ENCODE measurements around the gene SF3B2.
"Not testable (repeated sequence)": the region's sequence is repeated elsewhere in the genome, so short reads cannot be mapped to it uniquely, and the experiment has no call there.

Gene SF3B2

GRCh38 chr11:66020212-66020611 is 32.0 kb upstream of the SF3B2 start:
- DNase-seq: no peak

- DNase-seq: peak; percentile 57
Measured at GRCh38 chr11:66020618-66021357, 31.4 kb upstream of the SF3B2 start.

DNA sequence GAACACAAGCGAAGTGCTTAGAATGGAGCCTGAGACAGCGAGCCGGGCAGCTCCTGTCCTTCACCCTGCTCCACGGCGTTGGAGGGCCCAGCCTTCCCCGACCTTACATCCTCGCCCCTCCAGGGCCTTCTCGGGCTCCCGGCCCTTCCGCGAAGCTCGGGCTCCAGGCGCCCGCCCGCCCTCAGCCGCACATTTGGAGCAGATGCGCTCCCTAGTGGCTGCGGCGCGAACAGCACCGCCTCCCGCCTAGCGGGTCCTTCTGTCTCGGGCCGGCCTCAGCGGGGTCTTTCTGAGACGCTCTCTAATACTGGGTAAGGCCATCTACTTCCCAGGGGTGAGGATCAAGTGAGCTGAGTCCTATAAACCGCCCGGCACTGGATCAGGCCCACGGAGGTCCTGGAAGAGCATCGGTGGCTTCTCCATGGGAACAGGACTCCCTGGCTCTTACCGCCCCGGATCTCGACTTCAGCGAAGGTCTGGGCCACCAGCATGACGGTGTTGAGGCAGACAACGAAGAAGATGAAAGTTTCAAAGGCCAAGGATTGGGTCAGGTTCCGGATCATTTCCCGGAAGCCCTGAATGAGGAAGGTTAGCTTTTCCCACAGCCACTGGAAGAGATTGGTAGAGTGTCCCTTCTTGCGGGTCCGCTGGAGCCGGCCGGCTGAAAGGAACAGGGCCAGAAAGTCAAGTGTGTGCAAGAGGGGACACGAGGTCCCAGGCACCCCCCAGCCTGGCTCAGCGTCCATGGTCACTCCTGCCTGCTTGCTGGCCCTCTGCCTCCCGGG is 29.6 kb upstream of the SF3B2 start:
- DNase-seq: peak; percentile 69

DNA sequence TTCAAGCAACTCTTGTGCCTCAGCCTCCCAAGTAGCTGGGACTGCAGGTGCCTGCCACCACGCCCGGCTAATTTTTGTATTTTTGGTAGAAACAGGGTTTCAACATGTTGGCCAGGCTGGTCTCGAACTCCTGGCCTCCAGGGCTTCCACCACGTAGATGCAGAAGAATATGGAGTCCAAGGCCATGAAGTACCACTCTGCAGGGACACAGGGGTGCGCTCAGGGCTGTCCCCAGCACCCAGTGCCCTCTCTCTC is 29.1 kb upstream of the SF3B2 start:
- DNase-seq: not testable (repeated sequence)

GRCh38 chr11:66026017-66026529 is 26.1 kb upstream of the SF3B2 start, which contains the start of gene CATSPER1:
CATSPER1 (minus strand) TSS chr11:66026479; CDS start chr11:66026379, 100 bp downstream.
- no peak for DNase-seq

DNA sequence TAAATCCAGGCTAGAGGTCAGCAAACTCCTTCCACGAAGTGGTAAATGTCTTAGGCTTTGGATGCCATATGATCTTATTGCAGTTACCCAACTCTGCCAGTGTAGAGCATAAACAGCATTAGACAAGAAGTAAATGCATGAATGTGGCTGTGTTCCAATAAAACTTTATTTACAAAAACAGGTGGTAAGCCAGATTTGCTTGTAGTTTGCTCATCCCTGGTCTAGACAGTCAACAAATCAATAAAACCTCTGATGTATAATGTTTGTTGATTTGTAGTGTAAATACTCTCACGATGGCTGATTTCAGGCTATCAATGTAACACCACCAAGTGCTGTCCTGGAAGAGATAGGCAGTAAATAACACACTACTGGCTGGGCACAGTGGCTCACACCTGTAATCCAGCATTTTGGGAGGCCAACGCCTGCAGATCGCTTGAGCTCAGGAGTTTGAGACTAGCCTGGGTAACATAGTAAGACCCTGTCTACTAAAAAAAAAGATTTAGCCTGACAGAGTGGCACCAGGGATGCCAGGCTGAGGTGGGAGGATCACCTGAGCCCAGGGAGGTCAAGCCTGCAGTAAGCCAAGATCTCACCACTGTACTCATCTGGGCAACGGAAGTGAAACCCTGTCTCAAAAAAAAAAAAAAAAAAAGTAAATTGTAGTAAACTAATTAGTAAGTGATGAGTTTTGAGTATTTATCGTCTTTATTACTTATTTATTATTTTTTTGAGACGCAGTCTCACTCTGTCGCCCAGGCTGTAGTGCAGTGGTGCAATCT is 19.0 kb upstream of the SF3B2 start:
- DNase-seq: no peak

DNA sequence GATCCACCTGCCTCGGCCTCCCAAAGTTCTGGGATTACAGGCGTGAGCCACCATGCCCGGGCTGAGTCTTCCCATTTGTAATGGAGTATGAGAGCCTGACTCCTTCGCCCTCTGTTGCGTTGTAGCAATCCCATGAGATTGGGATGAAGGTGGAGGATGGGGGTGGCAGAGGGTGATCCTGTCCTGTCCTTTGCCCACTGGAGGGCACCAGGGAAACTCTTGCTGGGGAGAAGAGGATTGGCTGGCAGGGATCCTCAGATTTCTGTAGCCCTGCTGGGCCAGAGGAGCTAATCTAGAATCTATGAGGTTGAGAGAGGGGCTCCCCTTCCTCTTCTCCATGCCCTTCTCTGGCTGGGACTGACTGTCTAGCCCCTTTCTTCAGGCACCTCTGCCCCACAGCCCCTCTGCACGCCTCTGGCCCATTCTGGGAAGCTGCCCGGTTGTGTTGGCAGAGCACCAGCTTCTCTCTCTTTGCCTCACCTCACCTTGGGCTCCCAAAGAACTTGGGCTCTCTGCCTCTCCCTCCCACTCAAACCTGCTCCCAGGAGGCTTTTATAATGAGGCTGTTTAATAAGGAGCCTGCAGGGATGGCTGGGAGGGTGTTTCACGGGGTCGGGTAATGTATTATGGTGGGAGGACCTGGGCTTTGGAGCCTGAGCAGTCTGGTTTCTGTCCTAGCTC is 16.4 kb upstream of the SF3B2 start:
- DNase-seq: no peak

GRCh38 chr11:66036334-66036710 is 15.8 kb upstream of the SF3B2 start:
- DNase-seq: no peak

DNA sequence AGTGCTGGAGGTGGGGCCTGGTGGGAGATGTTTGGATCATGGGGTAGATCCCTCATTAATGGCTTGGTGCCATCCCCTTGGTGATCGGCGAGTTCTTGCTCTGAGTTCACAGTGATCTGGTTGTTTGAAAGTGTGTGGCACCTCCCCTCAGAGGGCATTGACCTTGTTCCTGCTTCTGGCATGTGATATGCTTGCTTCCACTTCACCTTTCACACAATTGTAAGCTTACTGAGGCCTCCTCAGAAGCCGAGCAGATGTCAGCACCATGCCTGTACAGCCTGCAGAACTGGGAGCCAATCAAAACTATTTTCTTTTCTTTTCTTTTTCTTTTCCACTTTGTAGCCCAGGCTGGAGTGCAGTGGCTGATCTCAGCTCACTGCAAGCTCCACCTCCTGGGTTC is 14.8 kb upstream of the SF3B2 start:
- DNase-seq: no peak

- DNase-seq: no peak
Measured at GRCh38 chr11:66039765-66040164, 12.4 kb upstream of the SF3B2 start.

DNA sequence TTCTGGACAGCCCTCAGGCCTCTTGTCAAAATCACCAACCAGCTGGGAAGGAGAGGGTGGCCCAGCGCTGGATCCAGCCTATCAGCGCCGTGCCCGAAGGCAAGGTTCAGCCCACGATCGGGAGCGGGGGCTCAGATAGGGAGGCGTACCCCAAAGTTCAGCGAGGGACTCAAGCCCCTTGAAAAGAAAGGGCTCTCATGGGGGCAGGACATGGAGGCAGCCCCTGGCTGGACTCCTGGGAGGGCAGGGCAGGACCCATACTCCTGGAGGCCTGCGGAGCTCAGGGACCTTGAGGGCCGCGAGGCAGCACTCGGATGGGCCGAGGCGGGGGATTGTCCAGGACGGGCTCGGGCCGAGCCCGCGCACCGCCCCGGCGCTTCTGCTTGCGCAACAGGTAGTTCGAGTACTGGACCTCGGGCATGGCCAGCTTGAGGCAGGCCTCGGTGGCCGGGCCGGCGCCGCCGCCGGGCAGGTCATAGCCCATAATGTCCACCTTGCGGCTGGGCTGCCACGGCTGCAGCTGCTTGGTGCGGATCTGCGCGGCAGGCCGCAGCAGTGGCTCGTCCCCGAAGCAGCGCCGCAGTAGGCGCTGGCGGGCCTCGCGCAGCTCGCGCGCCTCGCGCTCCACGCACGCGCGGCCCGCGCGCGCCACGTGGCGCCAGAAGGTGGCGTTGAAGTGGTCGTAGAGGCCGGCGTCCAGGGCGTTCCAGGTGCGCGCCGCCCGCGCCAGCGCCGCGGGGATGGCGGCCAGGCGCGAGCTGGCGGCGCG is 9.8 kb upstream of the SF3B2 start:
- DNase-seq: no peak

GRCh38 chr11:66042996-66043906 is 8.9 kb upstream of the SF3B2 start:
- DNase-seq: no peak

GRCh38 chr11:66044757-66045156 is 7.4 kb upstream of the SF3B2 start:
- DNase-seq: no peak

GRCh38 chr11:66045177-66045639 is 7.0 kb upstream of the SF3B2 start:
- DNase-seq: peak; percentile 58

- DNase-seq: no peak
Measured at GRCh38 chr11:66046901-66047300, 5.3 kb upstream of the SF3B2 start.

GRCh38 chr11:66047541-66048365 is 4.4 kb upstream of the SF3B2 start:
- DNase-seq: no peak

DNA sequence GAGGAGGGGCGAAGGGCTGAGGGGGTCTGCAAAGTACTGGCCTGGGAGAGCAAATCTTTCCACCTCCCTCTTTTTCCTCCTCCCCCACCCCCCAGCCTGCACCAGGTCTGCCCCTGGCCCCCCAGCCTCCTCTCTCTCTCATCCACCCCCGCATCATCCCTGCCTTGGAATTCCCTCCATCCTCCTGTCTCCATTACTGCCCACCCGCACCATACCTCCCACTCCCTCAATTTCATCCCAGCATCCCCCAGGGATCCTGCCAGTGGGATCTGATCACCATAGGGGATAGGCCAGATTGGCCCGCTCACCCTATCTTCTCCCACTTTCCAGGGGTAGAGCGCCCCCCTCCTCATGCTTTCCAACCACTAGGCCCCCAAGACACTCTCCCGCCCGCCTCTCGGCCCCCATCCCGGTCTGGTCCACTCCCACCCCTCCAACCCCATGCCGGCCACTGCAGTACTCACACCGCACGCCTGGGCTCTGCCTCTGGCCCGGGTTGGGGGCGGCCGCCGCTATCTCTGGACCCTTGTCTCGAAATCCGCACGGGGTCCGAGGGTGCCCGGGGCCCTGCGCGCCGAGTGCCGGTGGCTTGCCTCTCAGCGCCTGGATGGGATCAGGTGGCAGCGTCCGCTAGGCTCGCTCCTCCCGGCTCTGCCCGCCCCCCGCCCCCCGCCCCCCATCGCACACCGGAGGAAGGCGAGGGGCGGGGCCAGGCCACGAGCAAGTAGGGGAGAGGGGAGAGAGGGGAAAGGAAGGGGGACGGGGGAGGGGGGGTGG is 3.4 kb upstream of the SF3B2 start, which contains the start of gene GAL3ST3:
GAL3ST3 (minus strand) TSS at position 615 of the 777 bp plus-strand sequence. CDS start 3,746 bp downstream, outside the sequence.
- DNase-seq: no peak

DNA sequence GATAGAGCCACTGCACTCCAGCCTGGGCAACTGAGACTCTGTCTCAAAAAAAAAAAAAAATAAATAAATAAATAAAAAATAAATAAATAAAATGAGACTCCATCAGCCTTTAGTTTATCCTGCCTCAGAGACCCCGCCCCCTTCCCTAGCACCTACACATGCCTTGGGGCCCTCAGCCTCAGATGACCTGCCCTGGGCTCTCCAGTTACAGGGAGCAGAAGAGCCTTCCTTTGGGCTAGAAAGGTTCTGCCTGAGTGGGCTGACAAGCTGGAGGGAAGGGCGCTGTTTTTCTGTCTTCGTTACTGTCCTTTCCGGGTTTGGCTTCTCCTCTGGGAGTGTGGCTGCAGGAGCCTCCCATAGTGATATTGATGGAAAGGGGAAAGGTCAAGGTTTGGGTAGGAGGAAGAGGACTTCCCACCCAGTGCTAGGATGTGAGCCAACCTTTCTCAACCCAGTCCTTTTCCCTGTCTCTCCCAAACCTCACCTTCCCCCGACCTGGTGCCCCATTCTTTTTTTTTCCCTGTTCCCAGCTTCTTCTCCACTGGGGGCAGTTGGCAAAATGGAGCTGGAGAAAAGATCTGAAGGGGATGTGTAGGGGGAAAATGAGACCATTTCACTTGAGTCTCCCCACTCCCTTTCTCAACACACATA is 1.5 kb upstream of the SF3B2 start:
- DNase-seq: no peak
